NT2/D1 (cell line): ENCODE results near the gene KCTD5.

ENCODE experiments used
- DNase-seq: peaks from one replicate; pipeline ENCODE4 v3.0.0-alpha.2; 2011; ENCODE audit warnings: low read depth, low spot score
- H3K27me3 ChIP-seq: 2 replicates; pipeline ENCODE4 v1.6.0; 2011; ENCODE audit warnings: mild to moderate bottlenecking; ENCODE audit not compliant: insufficient read length, insufficient read depth
- H3K36me3 ChIP-seq: 2 replicates; pipeline ENCODE4 v1.6.1; 2011; ENCODE audit warnings: mild to moderate bottlenecking, low read length, mixed read lengths; ENCODE audit not compliant: insufficient read depth, insufficient read length
- H3K4me1 ChIP-seq: 2 replicates; pipeline ENCODE4 v1.5.1; 2011; ENCODE audit not compliant: insufficient read depth, insufficient read length
- H3K4me3 ChIP-seq: 2 replicates; pipeline ENCODE4 v1.5.1; 2011; ENCODE audit warnings: low read depth; ENCODE audit not compliant: insufficient read length
- H3K9ac ChIP-seq: 2 replicates; pipeline ENCODE4 v1.6.0; 2011; ENCODE audit warnings: low read depth; ENCODE audit not compliant: insufficient read length
- H3K9me3 ChIP-seq: 2 replicates; pipeline ENCODE4 v1.5.1; 2011; ENCODE audit warnings: mild to moderate bottlenecking, low read length; ENCODE audit not compliant: insufficient read depth
- SUZ12 ChIP-seq: IDR thresholded peaks from 2 replicates; pipeline ENCODE4 v1.6.1; 2011; ENCODE audit not compliant: insufficient read length, insufficient read depth; ENCODE audit errors: extremely low read depth
- YY1 ChIP-seq: IDR thresholded peaks from 2 replicates; pipeline ENCODE4 v1.6.1; 2011; ENCODE audit not compliant: insufficient read length, insufficient read depth
- ZNF274 ChIP-seq: IDR thresholded peaks from 2 replicates; pipeline ENCODE4 v1.6.1; 2011; ENCODE audit warnings: mild to moderate bottlenecking, low read depth, low read length

The KCTD5 gene

GRCh38 chr16:2724816-2725348, 42.6 kb downstream of the KCTD5 start:
- TF ChIP-seq ZNF274 (no peak), YY1 (no peak), SUZ12 (no peak)
- no peak overlapping the region for H3K4me3 ChIP-seq

DNA sequence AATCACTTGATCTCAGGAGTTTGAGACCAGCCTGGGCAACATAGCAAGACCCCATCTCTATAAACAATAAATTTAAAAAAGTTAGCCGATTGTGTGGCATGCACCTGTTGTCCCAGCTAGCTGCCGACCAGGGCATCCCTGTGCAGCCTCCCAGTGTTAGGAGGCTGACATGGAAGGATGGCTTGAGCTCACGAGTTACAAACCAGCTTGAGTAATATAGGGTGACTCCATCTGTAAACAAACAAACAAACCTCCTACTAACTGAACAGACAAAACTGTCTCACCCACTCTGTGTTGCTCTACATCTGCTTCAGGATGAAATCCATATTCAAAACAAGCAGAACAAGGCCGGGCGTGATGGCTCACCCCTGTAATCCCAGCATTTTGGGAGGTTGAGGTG, 44.6 kb downstream of the KCTD5 start:
- DNase-seq: no peak
- Histone ChIP-seq H3K4me3 (no peak overlapping the region), H3K9me3 (no peaks in the 10 kb centered on the region), H3K4me1 (peaks cover 2% of the 10 kb centered on the region), H3K9ac (no peak overlapping the region), H3K27me3 (no peaks in the 10 kb centered on the region), H3K36me3 (no peaks in the 10 kb centered on the region)
- TF ChIP-seq SUZ12: no peak
- no peak for TF ChIP-seq YY1
- no peak for TF ChIP-seq ZNF274

More at GRCh38 chr16:2724816-2725348, 42.6 kb downstream of the KCTD5 start:
- Histone ChIP-seq H3K4me1 (peaks cover 5% of the 10 kb centered on the region), H3K27me3 (no peaks in the 10 kb centered on the region), H3K9me3 (no peaks in the 10 kb centered on the region), H3K36me3 (no peaks in the 10 kb centered on the region), H3K9ac (no peak overlapping the region)
- DNase-seq: no peak

DNA sequence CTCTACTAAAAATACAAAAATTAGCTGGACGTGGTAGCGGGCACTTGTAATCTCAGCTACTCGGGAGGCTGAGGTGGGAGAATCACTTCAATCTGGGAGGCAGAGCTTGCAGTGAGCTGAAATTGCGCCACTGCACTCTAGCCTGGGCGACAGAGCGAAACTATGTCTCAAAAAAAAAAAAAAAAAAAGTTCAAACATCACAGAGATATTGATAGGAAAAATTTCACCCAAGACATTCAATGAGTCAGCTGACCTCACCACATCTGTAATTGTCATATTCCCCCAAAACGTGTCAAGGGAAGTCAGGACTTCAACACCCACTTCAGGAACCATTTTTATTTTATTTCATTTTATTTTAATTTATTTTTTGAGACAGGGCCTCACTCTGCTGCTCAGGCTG, 45.7 kb downstream of the KCTD5 start:
- no peaks in the 10 kb centered on the region for H3K27me3 ChIP-seq
- H3K9me3 ChIP-seq: no peaks in the 10 kb centered on the region
- H3K4me3 ChIP-seq: no peak overlapping the region
- no peaks in the 10 kb centered on the region for H3K36me3 ChIP-seq
- TF ChIP-seq SUZ12 (no peak), YY1 (no peak), ZNF274 (no peak)
- H3K4me1 ChIP-seq: no peaks in the 10 kb centered on the region
- no peak overlapping the region for H3K9ac ChIP-seq
- no peak for DNase-seq

DNA sequence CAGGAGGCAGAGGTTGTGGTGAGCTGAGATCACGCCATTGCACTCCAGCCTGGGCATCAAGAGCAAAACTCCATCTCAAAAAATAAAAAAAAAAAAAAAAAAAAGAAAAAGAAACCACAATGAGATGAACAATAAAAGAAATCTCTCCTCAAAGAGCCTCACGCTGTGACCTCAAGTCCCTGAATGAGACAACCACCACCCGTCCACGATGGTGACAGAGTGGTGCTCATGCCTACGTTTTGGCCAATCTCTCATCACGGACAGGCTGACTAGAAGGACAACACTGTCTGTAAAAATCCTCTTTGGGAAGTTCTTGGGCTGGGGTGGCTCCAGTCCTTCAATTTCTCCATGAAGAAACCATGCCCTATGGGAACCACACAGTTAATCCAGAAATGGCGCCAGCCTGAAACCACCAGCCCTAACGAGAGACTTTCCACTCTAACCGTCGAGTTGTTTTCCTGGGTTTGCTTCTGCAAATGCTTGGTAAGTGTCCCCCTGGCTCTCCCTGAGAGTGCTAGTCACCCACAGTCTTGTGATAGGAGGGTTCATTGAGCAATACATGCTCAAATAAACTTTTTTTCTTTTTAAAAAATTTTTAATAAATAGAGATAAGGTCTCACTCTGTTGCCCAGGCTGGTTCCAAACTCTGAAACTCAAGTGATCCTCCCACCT, 52.7 kb downstream of the KCTD5 start:
- no peak for DNase-seq
- TF ChIP-seq SUZ12 (no peak), ZNF274 (no peak), YY1 (no peak)
- Histone ChIP-seq H3K9me3 (no peaks in the 10 kb centered on the region), H3K27me3 (no peaks in the 10 kb centered on the region), H3K36me3 (no peaks in the 10 kb centered on the region), H3K4me1 (peaks cover 19% of the 10 kb centered on the region), H3K9ac (no peak overlapping the region), H3K4me3 (no peak overlapping the region)

- TF ChIP-seq YY1: no peak
- Histone ChIP-seq H3K4me3 (no peak overlapping the region), H3K9ac (no peak overlapping the region), H3K27me3 (no peaks in the 10 kb centered on the region), H3K36me3 (no peaks in the 10 kb centered on the region), H3K4me1 (peaks cover 21% of the 10 kb centered on the region), H3K9me3 (no peaks in the 10 kb centered on the region)
- DNase-seq: no peak
Observed at GRCh38 chr16:2736476-2737237, 54.3 kb downstream of the KCTD5 start.

DNA sequence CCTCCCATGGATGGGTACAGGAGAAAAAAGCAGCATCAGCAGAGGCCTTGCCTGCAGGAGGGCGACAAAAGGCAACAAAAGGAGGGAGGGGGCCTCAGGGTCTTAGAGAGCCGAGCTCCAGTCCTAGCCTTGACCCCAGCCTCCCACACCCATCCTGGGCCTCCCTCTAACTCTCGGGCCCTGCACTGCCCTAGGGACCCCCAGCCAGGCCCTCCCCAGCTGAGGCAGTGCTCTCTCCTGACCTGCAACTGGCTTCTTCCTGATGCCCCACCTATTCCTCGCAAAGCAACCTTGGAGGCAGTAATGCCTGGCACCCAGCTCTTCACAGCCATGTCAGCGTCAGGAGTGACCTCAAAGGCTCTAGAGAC, 54.9 kb downstream of the KCTD5 start:
- no peak for DNase-seq
- no peak overlapping the region for H3K9ac ChIP-seq
- no peak overlapping the region for H3K4me3 ChIP-seq
- H3K9me3 ChIP-seq: no peaks in the 10 kb centered on the region
- H3K4me1 ChIP-seq: peaks cover 21% of the 10 kb centered on the region
- no peak for TF ChIP-seq ZNF274
- no peak for TF ChIP-seq YY1
- TF ChIP-seq SUZ12: no peak
- no peaks in the 10 kb centered on the region for H3K27me3 ChIP-seq
- no peaks in the 10 kb centered on the region for H3K36me3 ChIP-seq

DNA sequence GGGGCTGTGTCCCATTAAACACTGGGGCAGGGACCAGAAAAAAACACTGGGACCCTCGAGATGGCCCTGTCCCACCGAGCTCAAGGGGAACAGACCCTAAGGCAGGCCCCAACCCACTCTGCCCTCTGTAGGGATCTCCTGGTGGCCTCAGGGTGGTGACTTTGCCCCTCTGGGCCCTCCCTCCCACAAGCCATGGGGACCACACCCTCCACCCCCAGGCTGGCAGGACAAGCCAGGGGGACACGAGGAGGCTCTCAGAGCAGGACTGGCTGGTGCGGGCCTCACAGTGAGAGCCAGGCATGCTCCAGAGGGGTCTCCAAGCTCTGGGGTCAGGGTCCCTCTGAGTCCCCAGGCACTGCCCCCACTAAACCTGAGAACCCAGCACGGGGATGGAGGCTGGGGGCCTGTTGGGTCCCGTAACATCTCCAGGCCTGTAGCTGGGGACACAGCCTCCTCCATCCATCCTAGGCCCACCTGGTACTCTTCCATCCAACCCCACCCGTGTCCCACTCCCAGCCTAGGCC, 55.6 kb downstream of the KCTD5 start:
- Histone ChIP-seq H3K9ac (no peak overlapping the region), H3K36me3 (no peaks in the 10 kb centered on the region)
- DNase-seq: no peak

More for the DNA sequence above, 55.6 kb downstream of the KCTD5 start:
- no peaks in the 10 kb centered on the region for H3K27me3 ChIP-seq
- no peaks in the 10 kb centered on the region for H3K9me3 ChIP-seq
- H3K4me3 ChIP-seq: no peak overlapping the region
- peaks cover 21% of the 10 kb centered on the region for H3K4me1 ChIP-seq
- TF ChIP-seq SUZ12 (no peak), YY1 (no peak), ZNF274 (no peak)
